ENCODE measurements around the gene KCNG2.

Gene KCNG2

GRCh38 chr18:79841936-79842335, 44.2 kb downstream of the KCNG2 start:
- Histone ChIP-seq H3K9me3 (ENCODE audit: insufficient read depth, low read length) (no peaks in the 10 kb centered on the region), H3K9me2 (replicated peaks; ENCODE audit: insufficient read depth, low read length) (no peaks in the 10 kb centered on the region), H2AFZ (ENCODE audit: low read depth, low read length, severe bottlenecking) (no peak overlapping the region), H3K9ac (ENCODE audit: low read length) (no peak overlapping the region), H4K20me1 (ENCODE audit: low read depth, low read length) (no peaks in the 10 kb centered on the region), H3K27me3 (ENCODE audit: low read length) (0 out of 2 replicates have a peak, but pooled peaks cover 3% of the 10 kb centered on the region), H3K27ac (ENCODE audit: low read depth, low read length) (no peak overlapping the region), H3K79me2 (ENCODE audit: insufficient read depth, low read length) (no peaks in the 10 kb centered on the region), H3K4me2 (ENCODE audit: low read depth, low read length, poor library complexity, severe bottlenecking) (no peak overlapping the region), H3K4me3 (ENCODE audit: insufficient read depth, low read length, poor library complexity, severe bottlenecking) (no peak overlapping the region), H3K36me3 (ENCODE audit: low read length) (no peaks in the 10 kb centered on the region), H3F3A (ENCODE audit: insufficient read depth) (no peaks in the 10 kb centered on the region)
- TF ChIP-seq EZH2phosphoT487 (conservative IDR thresholded peaks at IDR 0.05; ENCODE audit: low read length) (no peak), CTCF (IDR thresholded peaks at IDR 0.05; ENCODE audit: insufficient read depth, low read length, poor library complexity, severe bottlenecking) (no peak)

- no peak overlapping the region for H3K9ac ChIP-seq (ENCODE audit: low read length)
- no peaks in the 10 kb centered on the region for H3F3A ChIP-seq (ENCODE audit: insufficient read depth)
- H4K20me1 ChIP-seq (ENCODE audit: low read depth, low read length): no peaks in the 10 kb centered on the region
- H3K9me2 ChIP-seq (replicated peaks; ENCODE audit: insufficient read depth, low read length): no peaks in the 10 kb centered on the region
- H3K27me3 ChIP-seq (ENCODE audit: low read length): 0 out of 2 replicates have a peak, but pooled peaks cover 3% of the 10 kb centered on the region
- no peak overlapping the region for H3K4me2 ChIP-seq (ENCODE audit: low read depth, low read length, poor library complexity, severe bottlenecking)
- H3K4me3 ChIP-seq (ENCODE audit: insufficient read depth, low read length, poor library complexity, severe bottlenecking): no peak overlapping the region
- H2AFZ ChIP-seq (ENCODE audit: low read depth, low read length, severe bottlenecking): no peak overlapping the region
- H3K9me3 ChIP-seq (ENCODE audit: insufficient read depth, low read length): no peaks in the 10 kb centered on the region
- no peaks in the 10 kb centered on the region for H3K79me2 ChIP-seq (ENCODE audit: insufficient read depth, low read length)
- TF ChIP-seq EZH2phosphoT487 (conservative IDR thresholded peaks at IDR 0.05; ENCODE audit: low read length) (no peak), CTCF (IDR thresholded peaks at IDR 0.05; ENCODE audit: insufficient read depth, low read length, poor library complexity, severe bottlenecking) (no peak)
- H3K36me3 ChIP-seq (ENCODE audit: low read length): no peaks in the 10 kb centered on the region
- no peak overlapping the region for H3K27ac ChIP-seq (ENCODE audit: low read depth, low read length)
These were observed 47.3 kb downstream of the KCNG2 start for GRCh38 chr18:79844999-79845563.

- H3K79me2 ChIP-seq (ENCODE audit: insufficient read depth, low read length): no peaks in the 10 kb centered on the region
- H3K27ac ChIP-seq (ENCODE audit: low read depth, low read length): no peak overlapping the region
- no peaks in the 10 kb centered on the region for H3K36me3 ChIP-seq (ENCODE audit: low read length)
- no peaks in the 10 kb centered on the region for H3K9me3 ChIP-seq (ENCODE audit: insufficient read depth, low read length)
- no peak overlapping the region for H3K4me3 ChIP-seq (ENCODE audit: insufficient read depth, low read length, poor library complexity, severe bottlenecking)
- H3K9me2 ChIP-seq (replicated peaks; ENCODE audit: insufficient read depth, low read length): no peaks in the 10 kb centered on the region
- H4K20me1 ChIP-seq (ENCODE audit: low read depth, low read length): no peaks in the 10 kb centered on the region
- no peak overlapping the region for H3K9ac ChIP-seq (ENCODE audit: low read length)
- H3K4me2 ChIP-seq (ENCODE audit: low read depth, low read length, poor library complexity, severe bottlenecking): no peak overlapping the region
- no peak for TF ChIP-seq EZH2phosphoT487 (conservative IDR thresholded peaks at IDR 0.05; ENCODE audit: low read length)
- no peak for TF ChIP-seq CTCF (IDR thresholded peaks at IDR 0.05; ENCODE audit: insufficient read depth, low read length, poor library complexity, severe bottlenecking)
- H3K27me3 ChIP-seq (ENCODE audit: low read length): 0 out of 2 replicates have a peak, but pooled peaks cover 3% of the 10 kb centered on the region
- no peak overlapping the region for H2AFZ ChIP-seq (ENCODE audit: low read depth, low read length, severe bottlenecking)
- H3F3A ChIP-seq (ENCODE audit: insufficient read depth): no peaks in the 10 kb centered on the region
These were observed 49.3 kb downstream of the KCNG2 start for GRCh38 chr18:79846936-79847557.

All from SU-DHL-6 (cell line).